NCI-H82 treated with DMSO at 0.1 percent for 48 hours (cell line): ENCODE measurements around the gene MAP2K6.

Experiments used
- DNase-seq: peaks from one replicate; lab custom pipeline; 2025; ENCODE audit not compliant: unreplicated experiment; lab: John Stamatoyannopoulos, UW

MAP2K6 gene

GRCh38 chr17:69486779-69487637 lies 72.5 kb downstream of the MAP2K6 start:
- no peak for DNase-seq

DNA sequence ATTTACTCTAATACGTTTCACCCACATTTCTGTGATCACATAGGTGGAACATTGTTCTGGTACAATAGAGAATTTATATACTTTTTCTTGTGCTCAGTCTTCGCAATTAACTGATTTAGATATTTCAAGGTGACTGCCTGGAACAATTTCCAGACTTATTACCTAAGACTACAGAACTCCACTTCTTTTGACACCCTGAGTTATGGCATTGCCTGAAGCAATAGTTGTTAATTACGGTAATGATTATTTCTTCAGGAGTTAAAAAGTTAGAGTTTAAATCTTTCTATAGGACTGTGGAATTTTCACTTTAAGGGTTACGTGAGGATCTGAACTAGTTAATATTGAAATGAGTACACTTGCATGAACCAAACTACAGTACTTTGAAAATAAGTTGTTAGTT lies 74.8 kb downstream of the MAP2K6 start:
- no peak for DNase-seq

- no peak for DNase-seq
Observed at GRCh38 chr17:69492410-69493071, 78.0 kb downstream of the MAP2K6 start.

- DNase-seq: no peak
Observed at GRCh38 chr17:69495787-69496186, 81.3 kb downstream of the MAP2K6 start.

GRCh38 chr17:69497161-69497560 lies 82.7 kb downstream of the MAP2K6 start:
- no peak for DNase-seq

DNA sequence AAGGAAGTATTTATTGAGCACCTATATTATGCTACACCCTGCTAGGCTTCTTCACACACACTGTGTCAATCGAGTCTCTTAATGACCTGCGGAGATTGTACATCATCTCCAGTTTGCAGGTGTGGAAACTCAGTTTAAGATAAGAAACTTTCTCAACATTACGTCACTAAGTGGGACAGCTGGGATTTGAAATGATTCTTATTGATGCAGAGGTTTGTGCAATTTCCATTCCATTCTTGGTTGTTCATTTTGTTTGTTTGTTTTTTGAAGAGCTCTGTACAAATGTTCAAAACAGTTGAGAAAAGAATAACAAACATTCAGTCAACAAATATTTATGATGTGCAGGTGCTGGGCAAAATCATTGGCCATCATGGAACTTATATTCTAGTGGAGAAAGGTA lies 84.8 kb downstream of the MAP2K6 start:
- DNase-seq: no peak

DNA sequence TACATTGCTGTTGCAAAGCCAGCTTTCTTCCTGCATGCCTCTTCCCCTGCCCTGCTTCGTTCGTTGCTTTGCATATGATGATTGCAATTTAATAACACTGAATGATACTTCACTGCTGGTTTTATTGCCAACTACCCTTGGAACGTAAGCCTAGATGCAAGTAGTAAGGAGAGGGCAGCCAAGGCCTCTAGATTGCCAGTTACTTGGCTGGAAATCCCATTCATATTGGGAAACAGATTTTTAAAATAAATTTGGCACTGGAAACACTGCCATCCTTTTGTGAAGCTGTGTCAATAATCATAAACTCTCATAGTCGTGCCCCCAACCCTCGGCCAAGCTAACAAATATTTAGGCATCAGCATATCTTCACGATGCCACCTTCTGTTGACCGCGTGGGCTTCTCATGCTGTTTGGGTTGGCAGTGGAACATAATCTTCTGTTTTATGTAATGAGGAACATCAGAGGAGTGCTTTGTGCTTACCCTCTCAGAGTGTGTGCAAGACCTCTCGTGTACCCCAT lies 86.5 kb downstream of the MAP2K6 start:
- no peak for DNase-seq

DNA sequence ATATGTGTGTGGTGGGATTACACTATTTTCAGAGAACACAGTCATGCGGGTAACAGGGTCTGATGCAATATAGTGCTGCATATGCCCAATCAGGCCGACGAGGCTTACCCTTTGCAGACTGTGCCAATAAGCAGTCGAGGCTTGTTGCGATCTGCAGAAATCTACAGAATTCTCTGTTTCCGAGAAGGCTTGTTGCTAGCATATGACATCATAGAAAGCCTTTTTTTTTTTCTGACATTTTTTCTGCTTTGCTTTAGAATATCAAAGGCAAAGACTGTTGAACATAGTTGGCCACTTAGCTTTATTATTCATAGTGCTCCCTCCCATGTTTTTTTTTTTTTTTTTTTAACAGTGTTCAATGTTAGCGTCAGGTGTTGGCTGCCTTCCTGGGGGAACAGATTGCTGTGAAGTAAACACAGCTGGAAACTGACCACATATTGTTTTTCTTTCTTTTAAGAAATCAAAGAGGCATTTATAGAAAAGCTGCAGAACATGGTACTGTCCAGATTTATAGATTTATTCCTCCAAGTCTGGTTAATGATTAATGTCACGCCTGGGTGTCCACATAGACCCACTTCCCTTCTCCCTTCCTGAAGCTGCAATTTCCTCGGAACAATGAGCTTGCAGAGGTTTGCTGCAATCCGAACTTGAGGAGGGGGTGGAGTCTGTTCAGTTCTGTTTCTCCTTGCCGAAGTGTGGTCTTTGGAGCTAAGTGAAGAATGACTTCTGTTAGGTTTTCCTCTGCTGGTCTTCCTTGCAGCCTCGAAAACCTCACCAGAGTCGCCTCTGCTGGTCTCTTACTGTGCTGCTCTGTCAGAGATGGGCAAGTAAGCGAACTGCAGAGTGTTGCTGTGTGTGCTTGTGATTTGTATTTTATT lies 87.3 kb downstream of the MAP2K6 start:
- DNase-seq: no peak

DNA sequence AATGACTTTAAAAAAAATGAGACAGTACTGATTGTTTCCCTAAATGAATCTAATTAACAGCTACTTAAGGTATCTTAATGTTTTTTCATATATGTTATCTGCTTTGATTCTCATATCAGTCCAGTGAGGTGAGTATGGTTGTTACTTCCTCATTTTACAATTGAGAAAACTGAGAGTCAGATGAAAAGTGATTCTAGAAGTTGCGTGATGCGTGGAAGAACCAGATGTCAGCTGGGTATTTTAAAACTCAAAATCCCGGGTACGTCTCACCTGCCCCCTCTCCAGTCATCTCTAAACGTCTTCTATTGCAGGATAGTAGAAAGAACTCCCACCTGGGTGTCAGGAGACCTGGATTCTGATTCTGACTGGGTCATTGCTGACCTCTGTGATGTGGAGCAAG lies 89.2 kb downstream of the MAP2K6 start:
- no peak for DNase-seq

- no peak for DNase-seq
Observed at GRCh38 chr17:69505740-69506139, 91.2 kb downstream of the MAP2K6 start.

DNA sequence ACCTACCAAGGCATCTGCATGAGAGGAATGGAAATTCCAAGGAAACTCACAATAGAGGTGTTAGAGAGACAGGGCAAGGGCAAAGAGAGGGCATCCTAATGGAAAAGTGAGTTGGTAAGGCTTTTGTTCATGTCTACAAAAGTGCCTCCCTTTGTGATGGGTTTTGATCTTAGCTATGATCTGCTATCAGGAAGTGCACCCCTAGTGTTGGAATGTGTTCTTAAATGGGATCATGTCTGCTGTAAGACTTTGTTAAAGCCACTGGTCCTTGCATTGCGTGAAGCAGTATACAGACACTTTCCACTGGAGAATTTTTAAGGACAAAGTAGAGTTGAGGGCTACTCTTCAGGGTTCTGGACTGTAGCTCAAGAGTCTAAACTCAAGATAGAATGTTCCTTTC lies 92.0 kb downstream of the MAP2K6 start:
- DNase-seq: peak; percentile 14

- no peak for DNase-seq
Observed at GRCh38 chr17:69508814-69509213, 94.3 kb downstream of the MAP2K6 start.

DNA sequence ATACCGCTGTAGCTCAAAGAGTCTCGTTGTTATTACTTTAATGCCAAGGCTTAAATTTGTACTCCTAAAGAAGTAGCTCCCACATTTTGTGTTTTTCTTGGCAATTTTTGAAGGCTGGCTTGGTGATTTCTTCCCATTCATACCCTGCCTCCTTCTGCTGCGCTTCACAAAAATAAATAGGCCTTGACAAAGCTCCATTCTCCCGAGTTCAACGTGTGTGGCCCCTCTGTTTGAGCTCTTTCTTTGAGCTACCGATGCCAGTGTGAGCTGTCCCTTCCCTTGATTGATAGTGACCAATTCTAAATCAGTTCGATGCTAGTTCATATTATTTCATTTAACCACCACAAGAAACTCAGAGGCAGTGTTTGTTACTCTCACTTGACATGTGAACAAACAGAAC lies 96.8 kb downstream of the MAP2K6 start:
- DNase-seq: no peak

GRCh38 chr17:69512946-69513345 lies 98.4 kb downstream of the MAP2K6 start:
- DNase-seq: no peak

DNA sequence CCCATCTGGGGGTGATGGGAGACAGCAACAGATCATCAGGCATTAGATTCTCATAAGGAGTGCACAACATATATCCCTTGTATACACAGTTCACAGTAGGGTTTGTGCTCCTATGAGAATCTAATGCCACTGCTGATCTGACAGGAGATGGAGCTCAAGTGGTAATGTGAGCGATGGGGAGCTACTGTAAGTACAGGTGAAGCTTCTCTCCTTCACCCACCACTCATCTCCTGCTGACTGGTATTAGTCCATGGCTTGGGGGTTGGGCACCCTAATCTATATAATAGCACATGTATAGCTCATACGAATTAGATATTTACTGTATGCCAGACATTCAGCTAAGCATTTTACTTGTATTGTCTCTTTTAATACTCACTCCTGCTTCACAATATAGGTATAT lies 101.7 kb downstream of the MAP2K6 start:
- DNase-seq: no peak

DNA sequence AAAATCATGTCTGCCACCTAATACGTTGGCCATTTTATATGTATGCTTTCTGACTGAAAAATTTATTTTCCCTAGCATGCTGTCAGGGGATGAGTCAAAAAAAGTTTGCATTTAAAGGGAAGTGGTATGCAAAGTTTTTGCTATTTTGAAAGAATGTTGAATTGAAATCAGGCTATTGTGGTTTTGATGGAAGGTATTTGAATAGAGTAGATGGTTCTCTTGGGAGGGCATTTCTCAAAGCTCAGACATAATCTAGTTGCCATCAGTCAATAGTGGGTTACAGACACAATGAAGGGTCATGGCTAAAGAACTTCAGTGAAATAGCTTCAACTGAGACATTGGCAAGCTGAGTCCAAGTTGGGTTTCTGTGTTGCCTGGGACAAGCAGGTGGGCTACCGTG lies 102.4 kb downstream of the MAP2K6 start:
- DNase-seq: no peak

DNA sequence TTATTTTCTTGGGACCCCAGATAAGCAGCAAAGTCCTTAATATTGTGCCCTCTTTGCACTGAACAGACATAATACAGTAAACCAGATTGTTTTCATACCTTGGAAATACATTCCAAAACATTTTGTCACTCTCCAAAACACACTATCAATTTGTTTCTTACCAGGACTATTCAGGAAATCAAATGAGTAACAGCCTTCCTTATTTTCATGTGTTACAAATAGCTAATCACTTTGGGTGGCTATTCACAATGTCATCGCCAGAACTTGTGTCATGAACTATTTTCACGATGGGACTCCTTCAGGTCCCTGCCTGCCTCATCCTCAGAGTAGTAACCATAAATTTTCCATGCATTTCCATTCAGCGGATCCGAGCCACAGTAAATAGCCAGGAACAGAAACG lies 104.5 kb downstream of the MAP2K6 start:
- DNase-seq: no peak

DNA sequence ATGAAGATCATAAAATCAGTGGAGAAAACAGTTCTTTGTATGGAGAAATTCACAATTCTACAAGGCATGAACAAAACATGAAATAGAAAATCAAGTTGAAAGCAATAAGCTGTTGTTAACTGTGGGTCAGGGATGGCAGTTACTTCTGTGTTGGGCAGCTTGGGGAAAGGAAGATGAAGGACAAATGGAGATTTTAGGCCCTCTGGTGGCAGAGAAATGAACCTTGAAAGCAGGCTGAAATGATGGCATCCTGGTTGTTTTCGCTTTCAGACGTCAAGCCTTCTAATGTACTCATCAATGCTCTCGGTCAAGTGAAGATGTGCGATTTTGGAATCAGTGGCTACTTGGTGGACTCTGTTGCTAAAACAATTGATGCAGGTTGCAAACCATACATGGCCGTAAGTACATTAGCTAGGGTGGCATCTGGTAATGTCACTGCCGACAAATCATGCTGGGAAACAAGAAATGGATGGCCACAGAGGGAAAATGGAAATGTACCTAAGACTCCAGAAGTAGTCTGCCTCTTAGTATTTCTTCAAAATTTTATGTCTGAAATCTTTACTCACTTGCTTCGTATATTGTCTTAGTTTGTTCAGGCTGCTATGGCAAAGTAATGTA lies 108.9 kb downstream of the MAP2K6 start:
- DNase-seq: peak; percentile 54

- no peak for DNase-seq
Observed at GRCh38 chr17:69524854-69525253, 110.4 kb downstream of the MAP2K6 start.

DNA sequence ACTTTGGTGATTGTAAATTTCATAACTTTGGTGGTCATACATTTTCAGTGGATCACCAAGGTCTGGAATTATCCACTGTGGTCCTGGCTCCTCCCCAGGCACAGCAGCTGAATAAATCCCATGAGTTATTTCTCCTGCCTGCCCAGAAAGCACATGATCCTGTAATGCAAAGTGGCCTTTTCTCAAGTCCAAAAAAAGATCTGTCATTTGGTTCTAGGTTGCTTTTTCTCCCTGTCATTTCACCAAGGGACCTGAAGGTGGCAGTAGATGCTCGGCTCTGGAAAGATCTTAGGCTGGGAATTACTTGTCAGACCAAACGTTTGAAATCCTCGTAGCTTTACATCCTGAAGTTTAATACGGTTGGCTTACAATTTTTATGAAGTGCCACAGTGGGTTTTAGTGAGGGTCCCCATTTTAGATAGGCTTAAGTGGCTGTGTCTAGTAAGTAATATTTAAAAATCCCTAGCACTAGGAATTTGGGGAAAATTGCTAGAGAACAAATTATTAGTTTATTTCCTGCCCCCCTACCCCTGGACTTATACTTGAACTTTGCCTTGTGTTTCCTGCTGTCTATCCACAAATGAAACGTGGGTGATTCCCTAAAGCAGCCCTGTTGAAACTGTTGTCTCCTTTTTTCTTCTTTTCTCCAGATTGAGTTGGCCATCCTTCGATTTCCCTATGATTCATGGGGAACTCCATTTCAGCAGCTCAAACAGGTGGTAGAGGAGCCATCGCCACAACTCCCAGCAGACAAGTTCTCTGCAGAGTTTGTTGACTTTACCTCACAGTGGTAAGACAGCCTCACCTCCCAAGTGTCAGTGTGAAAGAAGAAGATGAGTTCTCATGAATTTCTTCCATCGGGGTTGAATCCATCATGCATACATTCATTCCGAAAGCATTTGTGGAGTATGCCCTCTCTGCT lies 111.7 kb downstream of the MAP2K6 start:
- DNase-seq: peak; percentile 70
